ENCODE data around the gene KRTAP2-1.
"Not testable (repeated sequence)": the region's sequence is repeated elsewhere in the genome, so short reads cannot be mapped to it uniquely, and the experiment has no call there.

The KRTAP2-1 gene

GRCh38 chr17:41046735-41047465 is at the start of gene KRTAP2-1:
TSS of gene KRTAP2-1 (minus strand) at chr17:41047316. CDS start at chr17:41047267, 49 bp downstream.
- DNase-seq, result not testable (repeated sequence)

GRCh38 chr17:41096055-41096454 is 48.9 kb upstream of the KRTAP2-1 start:
- DNase-seq, result no peak

GRCh38 chr17:41088760-41089352 is 41.7 kb upstream of the KRTAP2-1 start:
- DNase-seq, result not testable (repeated sequence)

- not testable (repeated sequence) for DNase-seq
These were observed 37.2 kb upstream of the KRTAP2-1 start, which contains the start of gene KRTAP4-7 for GRCh38 chr17:41084100-41084856. TSS of gene KRTAP4-7 (plus strand) at chr17:41084150. CDS start at chr17:41084207, 57 bp downstream.

GRCh38 chr17:41083427-41083826 is 36.3 kb upstream of the KRTAP2-1 start:
- not testable (repeated sequence) for DNase-seq

GRCh38 chr17:41082626-41083025 is 35.5 kb upstream of the KRTAP2-1 start:
- DNase-seq, result no peak

GRCh38 chr17:41076788-41077187 is 29.7 kb upstream of the KRTAP2-1 start:
- no peak for DNase-seq

GRCh38 chr17:41073676-41074075 is 26.6 kb upstream of the KRTAP2-1 start:
- no peak for DNase-seq

- no peak for DNase-seq
These were observed 24.7 kb upstream of the KRTAP2-1 start for GRCh38 chr17:41071606-41072360.

GRCh38 chr17:41069031-41069430 is 21.9 kb upstream of the KRTAP2-1 start:
- DNase-seq, result no peak

GRCh38 chr17:41067281-41067680 is 20.2 kb upstream of the KRTAP2-1 start:
- no peak for DNase-seq

GRCh38 chr17:41065829-41066624 is 18.9 kb upstream of the KRTAP2-1 start, which contains the start of gene KRTAP2-4:
TSS of gene KRTAP2-4 (minus strand) at chr17:41065879. CDS start at chr17:41065845, 34 bp downstream.
- no peak for DNase-seq

GRCh38 chr17:41065016-41065689 is 18.0 kb upstream of the KRTAP2-1 start:
- not testable (repeated sequence) for DNase-seq

GRCh38 chr17:41064301-41064700 is 17.2 kb upstream of the KRTAP2-1 start:
- no peak for DNase-seq

GRCh38 chr17:41063449-41063848 is 16.3 kb upstream of the KRTAP2-1 start:
- DNase-seq, result no peak

- no peak for DNase-seq
These were observed 14.8 kb upstream of the KRTAP2-1 start for GRCh38 chr17:41061964-41062363.

GRCh38 chr17:41060052-41060604 is 13.0 kb upstream of the KRTAP2-1 start, which contains the start of gene KRTAP2-3:
TSS of gene KRTAP2-3 (minus strand) at chr17:41060114. CDS start at chr17:41060050, 64 bp downstream.
- DNase-seq, result no peak

GRCh38 chr17:41059276-41060051 is 12.3 kb upstream of the KRTAP2-1 start:
- not testable (repeated sequence) for DNase-seq

GRCh38 chr17:41058741-41059140 is 11.6 kb upstream of the KRTAP2-1 start:
- no peak for DNase-seq

GRCh38 chr17:41057547-41057946 is 10.4 kb upstream of the KRTAP2-1 start:
- no peak for DNase-seq

All from NCI-H345 (cell line).